GM21390 (cell line): ENCODE results near the gene TAS2R1.

ENCODE experiments used
- ATAC-seq: cut with Tn5 transposase; IDR thresholded peaks from one replicate; pipeline ENCODE4 v1.9.1; 2021; ENCODE audit not compliant: unreplicated experiment

TAS2R1 gene, protein sequence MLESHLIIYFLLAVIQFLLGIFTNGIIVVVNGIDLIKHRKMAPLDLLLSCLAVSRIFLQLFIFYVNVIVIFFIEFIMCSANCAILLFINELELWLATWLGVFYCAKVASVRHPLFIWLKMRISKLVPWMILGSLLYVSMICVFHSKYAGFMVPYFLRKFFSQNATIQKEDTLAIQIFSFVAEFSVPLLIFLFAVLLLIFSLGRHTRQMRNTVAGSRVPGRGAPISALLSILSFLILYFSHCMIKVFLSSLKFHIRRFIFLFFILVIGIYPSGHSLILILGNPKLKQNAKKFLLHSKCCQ

DNA sequence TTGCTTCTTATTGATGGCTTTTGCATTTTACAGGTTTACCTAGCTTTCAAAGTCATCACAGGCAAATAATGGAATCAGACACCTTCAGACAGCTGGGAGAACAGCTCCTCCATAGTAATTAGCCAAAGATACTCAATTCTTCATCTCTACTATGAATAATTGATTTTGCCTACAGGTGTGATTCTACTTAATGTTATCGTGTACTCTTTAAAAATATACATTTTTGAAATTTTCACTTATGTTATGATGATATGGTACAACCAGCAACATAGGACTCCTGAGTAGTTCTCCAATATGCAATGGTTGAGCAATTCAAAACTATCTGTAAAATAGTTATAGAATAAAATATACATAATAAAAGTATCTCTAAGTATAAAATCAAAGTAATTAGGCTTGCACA is at the start of gene TAS2R1:
TSS of gene TAS2R1 (minus strand) at position 101 of the 400 bp plus-strand sequence. CDS start 319 bp downstream, outside the sequence.
- ATAC-seq = no peak

DNA sequence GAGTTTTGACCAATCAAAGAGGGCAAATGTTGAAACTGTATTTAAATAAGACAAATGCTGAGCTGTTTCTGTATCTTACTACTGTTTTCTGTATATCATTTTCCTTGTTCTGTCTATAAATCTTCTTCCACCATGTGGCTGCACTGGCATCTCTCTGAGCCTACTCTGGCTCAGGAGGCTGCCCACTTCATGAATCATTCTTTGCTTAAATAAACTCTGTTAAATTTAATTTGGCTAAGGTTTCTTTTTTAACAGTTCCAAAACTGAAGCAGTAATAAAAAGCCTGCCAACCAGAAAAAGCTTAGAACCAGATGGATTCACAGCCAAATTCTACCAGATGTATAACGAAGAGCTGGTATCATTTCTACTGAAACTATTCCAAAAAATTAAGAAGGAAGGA is 40.2 kb upstream of the TAS2R1 start:
- ATAC-seq = no peak

DNA sequence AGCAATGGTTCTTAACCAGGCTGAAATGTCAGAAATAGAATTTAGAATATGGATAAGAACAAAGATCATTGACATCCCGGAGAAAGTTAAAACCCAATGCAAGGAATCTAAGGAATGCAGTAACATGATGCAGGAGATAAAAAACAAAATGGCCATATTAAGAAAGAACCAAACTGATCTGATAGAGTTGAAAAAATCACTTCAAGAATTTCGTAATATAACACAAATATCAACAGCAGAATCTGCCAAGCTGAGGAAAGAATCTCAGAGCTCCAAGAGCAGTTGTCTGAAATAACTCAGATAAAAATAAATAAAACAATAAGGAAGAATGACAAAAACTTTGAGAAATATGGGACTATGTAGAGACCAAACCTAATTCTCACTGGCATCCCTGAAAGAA is 37.8 kb upstream of the TAS2R1 start:
- no peak for ATAC-seq

DNA sequence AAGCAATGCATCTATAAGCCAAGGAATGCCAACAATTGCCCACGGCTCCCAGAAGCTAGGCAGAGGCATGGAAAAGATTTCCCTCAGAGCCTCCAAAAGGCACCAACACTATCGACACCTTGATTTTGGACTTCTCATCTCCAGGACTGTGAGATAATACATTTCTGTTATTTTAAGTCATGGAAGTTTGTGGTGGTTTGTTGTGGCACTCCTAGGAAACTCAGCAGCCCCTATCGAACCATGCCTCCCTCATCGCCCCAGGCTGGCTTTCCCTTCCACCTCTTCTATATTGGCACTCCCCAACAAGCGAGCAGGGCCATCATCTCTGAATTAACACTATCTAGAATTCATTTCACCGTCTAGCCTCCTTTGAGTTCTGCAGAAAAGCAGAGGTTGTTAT is 33.7 kb upstream of the TAS2R1 start:
- no peak for ATAC-seq

DNA sequence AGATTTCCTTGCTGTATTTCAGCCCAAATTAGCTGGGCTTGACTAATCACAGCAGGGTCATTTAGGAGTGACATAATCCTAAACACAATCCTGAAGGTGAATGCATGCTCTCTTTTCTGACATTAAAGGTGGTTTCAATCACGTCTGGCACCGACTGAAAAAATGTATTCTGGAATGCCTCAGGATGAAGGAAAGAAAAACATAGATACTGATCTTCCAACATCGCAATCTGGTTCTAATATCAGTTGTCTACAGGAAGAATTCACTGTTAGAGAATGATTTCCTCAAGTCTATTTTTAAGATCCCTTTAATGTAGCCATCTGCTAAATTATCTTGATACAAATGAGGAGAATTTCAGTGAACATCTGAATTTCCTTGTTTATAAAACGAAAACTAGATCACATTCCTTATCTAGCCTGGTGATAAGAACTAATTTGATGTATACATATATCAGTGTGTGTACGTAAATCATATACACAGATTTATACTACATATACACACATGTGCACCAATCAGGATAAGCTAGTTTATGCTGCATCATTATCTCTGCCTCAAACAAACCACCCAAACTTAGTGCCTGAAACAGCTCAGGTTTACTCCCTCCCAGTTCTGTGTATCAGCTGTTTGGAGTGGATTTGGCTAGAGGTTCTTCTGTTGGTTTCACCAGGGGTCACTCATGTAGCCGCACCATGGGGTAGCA is 31.3 kb upstream of the TAS2R1 start:
- ATAC-seq = no peak

DNA sequence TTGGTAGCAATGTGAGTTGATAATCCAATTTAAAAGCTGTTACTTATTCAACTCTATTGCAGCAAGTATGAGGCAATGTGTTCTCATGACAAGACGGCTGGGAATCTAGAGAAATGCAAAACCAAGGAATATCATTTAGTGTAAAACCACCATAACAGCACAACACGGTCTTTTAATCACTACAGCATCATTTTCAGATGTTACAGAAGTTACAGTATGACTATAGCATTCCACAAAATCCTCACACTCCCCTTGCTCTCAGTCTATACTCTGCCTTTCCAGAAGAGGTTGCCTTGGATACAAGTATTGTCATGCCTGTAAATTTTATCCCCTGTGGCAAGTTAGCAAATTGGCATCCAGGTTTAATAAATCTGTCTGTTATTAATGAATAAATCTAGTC is 28.6 kb upstream of the TAS2R1 start:
- ATAC-seq = no peak

DNA sequence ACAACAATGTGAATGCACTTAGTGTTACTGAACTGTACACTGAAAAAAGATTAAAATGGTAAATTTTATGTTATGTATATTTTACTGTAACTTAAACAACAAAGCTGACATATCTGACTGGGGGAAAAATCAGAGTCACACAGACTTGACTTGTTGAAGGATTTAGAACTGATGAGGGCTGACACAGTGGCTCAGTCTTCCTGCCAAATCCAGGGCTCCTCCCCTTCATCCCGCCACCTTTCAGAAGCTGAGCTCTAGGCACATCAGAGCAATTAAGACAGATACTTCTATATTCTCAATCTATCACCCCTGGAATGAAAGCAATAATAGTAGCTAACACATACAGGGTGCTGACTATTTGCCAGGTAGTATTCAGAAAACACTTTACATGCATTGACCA is 27.7 kb upstream of the TAS2R1 start:
- ATAC-seq = no peak

DNA sequence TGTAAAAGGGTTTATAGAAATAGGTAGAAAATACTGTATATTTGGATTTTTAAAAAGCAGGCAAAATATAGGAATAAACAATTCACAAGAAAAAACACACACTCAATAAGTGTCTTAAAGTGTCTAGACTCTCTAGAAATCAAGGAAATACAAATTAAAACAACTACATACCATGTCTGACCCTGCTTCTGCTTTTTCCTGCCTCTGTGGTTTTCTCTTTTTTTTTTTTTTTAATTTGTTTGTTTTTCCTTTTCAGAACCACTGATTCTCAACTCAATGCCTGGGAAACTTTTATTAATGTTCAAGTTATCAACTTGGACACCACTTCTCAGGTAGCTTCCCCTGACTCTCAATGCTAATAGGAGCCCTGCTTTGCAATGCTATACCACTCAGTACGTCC is 25.5 kb upstream of the TAS2R1 start:
- ATAC-seq = no peak

DNA sequence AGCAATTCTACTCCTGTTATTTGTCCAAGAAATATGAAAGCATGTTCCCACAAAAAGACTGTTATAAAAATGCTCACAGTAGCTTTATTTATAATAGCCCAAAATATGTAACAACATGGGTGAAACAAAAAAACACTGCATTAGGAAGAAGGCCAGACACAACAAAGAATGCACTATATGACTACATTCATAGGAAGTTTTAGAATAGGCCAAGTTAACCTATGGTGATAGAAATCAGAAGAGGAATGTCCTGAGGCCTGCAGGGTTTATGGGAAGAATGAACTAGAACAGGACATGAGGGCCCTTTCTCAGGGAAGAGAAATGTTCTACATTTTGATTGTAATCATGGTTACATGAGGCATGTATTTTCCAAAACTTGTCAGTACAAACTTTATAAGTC is 24.7 kb upstream of the TAS2R1 start:
- no peak for ATAC-seq

DNA sequence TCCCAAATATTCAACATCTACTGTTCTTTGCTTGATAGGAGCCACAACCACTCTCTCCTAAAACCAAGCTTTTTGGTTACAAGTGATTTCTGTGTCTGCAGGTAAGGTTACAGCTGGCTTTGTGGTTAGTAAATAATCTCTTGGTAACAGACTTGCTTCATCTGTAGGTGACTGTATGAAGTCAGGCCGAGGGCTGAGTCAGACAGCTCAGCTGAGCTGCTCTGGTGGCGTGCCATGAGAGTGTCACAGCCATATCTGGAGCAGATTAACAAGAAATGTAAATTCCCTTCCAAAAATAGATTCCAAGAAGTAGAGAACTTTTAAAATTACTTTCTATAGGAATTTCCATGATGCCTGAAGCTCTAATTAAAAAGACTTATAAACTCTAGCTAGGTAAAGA is 23.7 kb upstream of the TAS2R1 start:
- ATAC-seq = peak; percentile 90

DNA sequence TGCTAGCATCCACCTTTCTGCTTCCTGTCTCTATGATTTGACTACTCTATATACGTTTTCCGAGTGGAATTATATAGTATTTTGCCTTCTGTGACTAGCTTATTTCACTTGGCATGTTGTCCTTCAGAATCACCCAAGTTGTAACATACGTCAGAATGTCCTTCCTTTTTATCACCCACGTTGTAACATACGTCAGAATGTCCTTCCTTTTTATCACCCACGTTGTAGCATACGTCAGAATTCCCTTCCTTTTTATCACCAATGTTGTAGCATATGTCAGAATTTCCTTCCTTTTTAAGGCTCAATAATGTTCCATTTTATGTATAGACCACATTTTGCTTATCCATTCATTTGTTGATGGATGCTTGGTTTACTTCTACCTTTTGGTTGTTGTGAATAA is 22.9 kb upstream of the TAS2R1 start:
- ATAC-seq = no peak

DNA sequence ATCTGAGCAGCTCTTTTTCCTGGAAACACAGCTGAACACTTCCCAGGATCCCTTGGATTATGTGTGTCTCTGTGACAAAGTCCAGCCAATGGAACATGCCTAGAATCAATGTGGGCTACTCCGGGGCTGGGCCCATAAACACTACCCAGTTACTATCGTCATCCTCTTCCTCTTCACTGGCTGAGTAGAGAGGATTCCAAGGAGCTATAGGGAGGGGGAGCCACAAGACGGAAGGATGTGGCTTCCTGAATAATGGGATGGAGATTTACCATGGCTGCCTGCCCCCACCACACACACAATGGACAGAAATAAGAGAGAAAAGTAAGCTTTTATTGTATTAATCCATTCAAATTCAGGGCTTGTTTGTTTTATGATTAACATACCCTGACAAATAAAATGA is 22.1 kb upstream of the TAS2R1 start:
- no peak for ATAC-seq

DNA sequence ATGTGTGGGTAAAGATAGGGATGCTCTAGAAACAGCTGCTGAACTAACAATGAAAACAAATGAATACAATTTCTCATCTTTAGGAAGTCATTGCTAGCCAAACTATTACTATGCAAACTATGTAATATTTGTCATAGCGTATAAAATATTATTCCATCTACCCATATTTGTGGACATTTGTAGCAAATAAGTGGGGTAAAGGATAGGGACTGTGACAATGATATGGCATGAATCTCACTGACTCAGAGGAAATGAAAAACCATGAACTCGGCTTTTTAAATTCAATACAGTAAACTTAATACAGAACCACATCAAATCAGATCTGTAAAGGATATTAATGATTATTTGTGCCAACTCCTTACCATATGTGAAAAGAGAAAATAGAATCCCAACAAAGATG is 16.7 kb upstream of the TAS2R1 start:
- no peak for ATAC-seq

DNA sequence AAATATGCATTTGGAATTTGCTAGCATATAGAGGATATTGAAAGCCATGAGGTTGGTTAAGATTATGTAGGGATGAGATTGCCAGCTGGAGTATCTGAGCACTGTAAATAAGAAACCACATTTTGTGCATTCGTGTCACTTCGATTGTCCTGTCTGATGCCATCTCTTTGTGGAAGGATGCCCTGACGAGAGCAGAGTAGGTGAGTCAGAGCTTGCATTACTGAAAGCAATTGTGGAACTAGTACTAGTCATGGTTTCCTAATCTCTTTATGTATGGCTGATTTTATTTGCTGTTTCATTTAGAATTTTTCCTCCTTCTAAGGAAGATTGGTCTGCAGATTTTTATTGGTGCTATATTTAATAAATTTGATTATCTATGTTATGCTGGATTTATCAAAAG is 14.5 kb upstream of the TAS2R1 start:
- ATAC-seq = no peak

DNA sequence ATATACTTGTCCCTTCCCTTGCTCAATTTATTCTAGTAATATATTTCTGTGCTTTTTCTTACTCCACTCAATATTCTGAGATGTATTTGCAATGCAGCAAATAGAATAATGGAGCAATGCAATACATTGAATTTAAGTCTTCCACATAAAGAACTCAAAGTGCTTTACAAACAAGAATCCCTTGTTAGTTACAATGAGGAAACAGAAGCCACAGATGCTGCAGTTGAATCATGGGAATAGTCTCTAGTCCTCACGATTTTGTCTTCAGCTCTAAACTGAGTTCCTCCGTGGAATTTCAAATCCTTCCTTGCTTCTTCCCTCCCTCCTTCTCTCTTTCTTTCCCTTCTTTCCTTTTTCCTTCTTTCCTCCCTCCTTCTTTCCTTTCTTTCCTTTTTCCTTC is 12.5 kb upstream of the TAS2R1 start:
- ATAC-seq = no peak

DNA sequence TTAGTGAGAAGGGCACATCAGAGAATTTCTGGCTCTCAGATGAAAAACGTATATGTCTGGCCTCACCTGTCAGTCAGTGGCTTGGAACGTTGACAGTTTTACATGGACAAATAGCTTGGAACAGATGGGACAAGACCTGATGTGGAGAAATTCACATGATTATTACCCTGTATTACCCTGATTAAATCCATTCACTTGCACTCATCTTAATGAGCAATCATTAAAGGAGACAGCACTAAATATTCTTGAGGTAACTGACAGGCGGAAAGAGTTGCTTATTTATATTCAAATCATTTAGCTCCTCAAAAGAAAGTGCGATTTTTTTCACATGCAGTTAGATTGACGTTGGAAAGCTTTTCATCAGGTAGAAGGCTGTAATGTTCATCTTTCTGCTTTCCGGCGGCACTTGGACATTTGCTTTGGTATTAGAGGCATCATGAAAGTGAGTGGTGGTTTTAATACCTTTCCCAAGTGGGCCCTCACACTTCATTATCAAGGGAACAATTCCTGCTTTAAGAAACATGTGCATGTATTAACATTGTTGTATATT is 11.7 kb upstream of the TAS2R1 start:
- ATAC-seq = no peak

DNA sequence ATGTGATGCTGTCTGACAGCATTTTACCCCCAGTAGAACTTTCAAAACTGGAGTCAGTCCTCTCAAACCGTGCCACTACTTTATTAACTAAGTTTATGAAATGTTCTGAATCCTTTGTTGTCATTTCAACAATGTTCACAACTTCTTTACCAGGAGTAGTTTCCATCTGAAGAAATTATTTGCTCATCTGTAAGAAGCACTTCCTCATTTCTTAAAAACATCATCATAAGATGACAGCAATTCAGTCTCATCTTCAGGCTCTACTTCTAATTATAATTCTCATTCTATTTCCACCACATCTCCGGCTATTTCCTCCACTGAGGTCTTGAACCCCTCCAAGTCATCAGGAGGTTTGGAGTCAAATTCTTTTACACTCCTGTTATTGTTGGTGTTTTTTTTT is 2.3 kb upstream of the TAS2R1 start:
- ATAC-seq = no peak

DNA sequence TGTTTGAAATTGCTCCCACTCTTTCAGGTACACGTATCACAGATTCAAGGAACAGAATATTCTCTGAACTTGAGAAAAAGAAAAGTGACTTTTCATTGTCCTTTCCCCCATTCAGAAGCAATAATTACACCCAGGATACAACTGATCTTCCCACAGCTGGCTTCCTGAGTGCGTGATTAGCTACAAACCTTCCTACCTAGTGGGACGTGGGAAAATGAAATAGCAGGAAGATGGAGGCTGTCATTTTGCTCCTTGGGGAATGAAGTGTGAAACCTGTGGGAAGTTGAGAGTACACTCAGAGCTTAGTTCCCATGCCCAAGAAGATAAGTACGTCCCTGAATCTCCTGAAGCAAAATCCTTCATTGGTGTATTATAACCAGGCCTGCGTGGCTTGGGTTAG is 2.6 kb downstream of the TAS2R1 start:
- ATAC-seq = no peak

DNA sequence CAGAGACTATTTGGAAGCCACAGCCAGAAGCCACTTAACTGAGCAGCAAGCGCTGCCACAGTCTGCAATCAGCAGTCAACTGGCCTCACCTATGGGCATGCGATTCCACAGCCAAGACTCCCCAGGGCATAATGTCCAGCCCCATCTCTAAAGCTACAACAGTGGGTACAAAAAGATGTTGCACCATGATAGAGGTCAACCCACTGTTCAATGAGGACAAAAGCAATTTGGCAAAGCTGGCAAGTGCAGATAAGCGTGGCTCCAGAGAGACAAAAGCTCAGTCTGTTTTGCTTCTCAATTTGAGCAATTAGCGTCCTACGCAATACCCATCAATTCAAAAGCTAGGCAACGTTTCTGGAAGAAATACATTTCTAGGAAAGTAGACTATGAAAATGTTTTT is 3.2 kb downstream of the TAS2R1 start:
- ATAC-seq = no peak

DNA sequence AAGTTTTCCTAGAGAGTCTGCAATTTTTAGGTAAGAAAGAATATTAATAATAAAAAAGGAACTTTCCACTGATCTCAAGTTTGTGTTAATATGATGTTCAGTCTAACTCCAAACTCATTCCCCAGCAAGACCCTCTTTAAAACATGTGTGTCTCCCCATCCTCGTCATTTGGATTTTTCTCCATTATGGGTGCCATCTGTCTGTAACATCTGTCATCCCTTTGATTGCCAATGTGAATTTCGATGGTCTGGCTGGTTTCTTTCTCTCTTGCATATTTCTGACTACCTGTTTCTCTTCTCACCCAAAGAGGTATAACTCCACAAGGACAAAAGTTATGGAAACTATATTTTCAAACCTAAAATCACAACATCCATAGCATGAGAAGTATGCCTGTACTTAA is 4.4 kb downstream of the TAS2R1 start:
- ATAC-seq = no peak

DNA sequence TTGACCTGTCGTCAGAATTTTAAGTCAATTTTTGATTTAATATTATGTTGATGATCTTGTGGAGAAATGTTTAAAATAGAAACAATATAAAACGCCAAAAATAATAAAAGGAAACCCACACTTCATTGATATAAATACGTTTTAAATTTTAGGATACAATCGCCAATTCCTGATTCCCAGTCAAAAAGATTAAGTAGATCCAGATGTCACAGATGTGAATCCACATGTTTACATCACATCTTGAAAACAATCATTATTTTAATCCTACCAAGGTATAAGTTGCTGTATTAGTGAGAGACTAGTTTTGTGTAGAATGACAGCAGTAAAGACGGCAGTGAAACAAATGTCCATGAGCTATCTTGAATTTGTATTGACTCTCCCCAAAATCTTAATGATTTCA is 4.9 kb downstream of the TAS2R1 start:
- ATAC-seq = no peak

DNA sequence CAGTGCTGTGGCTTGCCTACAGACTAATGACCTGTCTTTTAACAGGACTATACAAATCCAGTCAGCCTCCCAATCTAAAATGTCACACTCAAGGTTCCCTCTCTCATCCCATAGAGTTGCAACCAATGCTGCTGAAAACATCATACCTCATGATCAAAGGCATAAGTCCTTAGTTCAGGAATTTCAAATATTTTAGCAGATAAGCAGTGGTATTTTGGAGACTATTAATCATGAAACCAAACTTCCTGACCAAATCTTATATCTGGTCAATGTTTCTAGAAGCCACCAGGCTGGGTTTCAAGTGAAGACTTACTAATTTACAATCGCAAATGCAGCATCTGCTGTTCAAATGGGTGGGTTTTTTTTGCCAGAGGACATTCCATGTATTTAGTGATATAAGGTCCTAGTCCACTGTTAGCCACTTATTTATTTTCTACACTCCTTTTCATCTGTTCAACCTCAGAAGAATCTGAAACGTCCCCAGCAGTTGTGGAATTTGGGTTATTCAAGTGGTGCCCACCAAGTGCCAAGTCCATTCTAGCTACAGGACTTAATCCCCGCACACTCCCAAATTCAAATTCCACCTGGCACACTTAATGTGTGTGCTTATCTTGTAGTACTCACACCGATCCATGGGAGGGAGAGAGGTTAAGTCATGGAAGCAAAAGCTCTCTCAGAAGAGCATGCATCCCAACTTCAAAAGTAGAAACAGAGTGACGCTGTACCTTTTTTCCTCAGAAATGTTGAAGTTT is 5.8 kb downstream of the TAS2R1 start:
- ATAC-seq = no peak
